Dendritic cell treated with granulocyte-macrophage colony-stimulating factor and Interleukin-4, amounts not matched to agents 40 ng/mL and 50 ng/mL, for 4 days (primary cell): ENCODE results near the gene M1AP.

Experiments
- H3K27ac Mint-ChIP-seq: one replicate; pipeline ENCODE4 v1.8.0; 2022; ENCODE audit warnings: mild to moderate bottlenecking, mixed read lengths
- H3K27me3 Mint-ChIP-seq: one replicate; pipeline ENCODE4 v1.8.0; 2022; ENCODE audit warnings: mild to moderate bottlenecking, mixed read lengths
- H3K36me3 Mint-ChIP-seq: one replicate; pipeline ENCODE4 v1.8.0; 2022; ENCODE audit warnings: low read depth, mixed read lengths
- H3K4me1 Mint-ChIP-seq: one replicate; pipeline ENCODE4 v1.8.0; 2022; ENCODE audit warnings: low read depth, mixed read lengths
- H3K4me3 Mint-ChIP-seq: one replicate; pipeline ENCODE4 v1.8.0; 2022; ENCODE audit warnings: mild to moderate bottlenecking, moderate library complexity, mixed read lengths
- H3K9me3 Mint-ChIP-seq: one replicate; pipeline ENCODE4 v1.8.0; 2022; ENCODE audit warnings: mixed read lengths
- intact Hi-C: fragments of 100-400 bp; cut with micrococcal nuclease; formaldehyde crosslinking; loops from one replicate; pipeline ENCODE4 v1.15.0; 2022

M1AP gene

GRCh38 chr2:74597410-74597809 is 50.7 kb downstream of the M1AP start:
- Mint-ChIP-seq H3K36me3 (no peaks in the 10 kb centered on the region), H3K27me3 (peaks cover 24% of the 10 kb centered on the region), H3K4me1 (peaks cover 3% of the 10 kb centered on the region), H3K9me3 (no peaks in the 10 kb centered on the region), H3K4me3 (no peak overlapping the region), H3K27ac (no peak overlapping the region)
- intact Hi-C loops = no loop called here

- Mint-ChIP-seq H3K9me3 (no peaks in the 10 kb centered on the region), H3K36me3 (no peaks in the 10 kb centered on the region), H3K4me3 (no peak overlapping the region), H3K27me3 (peaks cover 24% of the 10 kb centered on the region), H3K4me1 (no peaks in the 10 kb centered on the region), H3K27ac (no peak overlapping the region)
- intact Hi-C loops = no loop called here
These were observed 51.5 kb downstream of the M1AP start for GRCh38 chr2:74596584-74596983.

GRCh38 chr2:74593826-74594772 is 54.0 kb downstream of the M1AP start:
- H3K27me3 Mint-ChIP-seq = peaks cover 26% of the 10 kb centered on the region
- H3K4me1 Mint-ChIP-seq = peaks cover 5% of the 10 kb centered on the region
- H3K9me3 Mint-ChIP-seq = no peaks in the 10 kb centered on the region
- no peak overlapping the region for H3K4me3 Mint-ChIP-seq
- H3K36me3 Mint-ChIP-seq = no peaks in the 10 kb centered on the region
- intact Hi-C loops = no loop called here
- H3K27ac Mint-ChIP-seq = no peak overlapping the region

GRCh38 chr2:74588664-74589063 is 59.5 kb downstream of the M1AP start:
- H3K4me1 Mint-ChIP-seq = peaks cover 38% of the 10 kb centered on the region
- H3K4me3 Mint-ChIP-seq = no peak overlapping the region
- no peaks in the 10 kb centered on the region for H3K9me3 Mint-ChIP-seq
- H3K36me3 Mint-ChIP-seq = no peaks in the 10 kb centered on the region
- H3K27ac Mint-ChIP-seq = no peak overlapping the region
- H3K27me3 Mint-ChIP-seq = peaks cover 8% of the 10 kb centered on the region
- intact Hi-C loops = loop anchor here (5.0 kb wide), 2 partner anchors 56 to 336 kb away; no protein-coding TSS in a partner anchor

GRCh38 chr2:74587664-74588277 is 60.4 kb downstream of the M1AP start:
- no peaks in the 10 kb centered on the region for H3K36me3 Mint-ChIP-seq

GRCh38 chr2:74585406-74586185 is 62.5 kb downstream of the M1AP start:
- H3K4me1 Mint-ChIP-seq = peaks cover 44% of the 10 kb centered on the region
- H3K27ac Mint-ChIP-seq = peak overlapping the region; percentile 41
- H3K27me3 Mint-ChIP-seq = no peaks in the 10 kb centered on the region
- H3K9me3 Mint-ChIP-seq = no peaks in the 10 kb centered on the region
- peak overlapping the region; percentile 18 for H3K4me3 Mint-ChIP-seq
- H3K36me3 Mint-ChIP-seq = no peaks in the 10 kb centered on the region
- intact Hi-C loops = loop anchor here (2.0 to 5.0 kb wide), 3 partner anchors 37 to 333 kb away; no protein-coding TSS in a partner anchor

More at GRCh38 chr2:74587664-74588277, 60.4 kb downstream of the M1AP start:
- Mint-ChIP-seq H3K27me3 (peaks cover 2% of the 10 kb centered on the region), H3K9me3 (no peaks in the 10 kb centered on the region), H3K4me1 (peaks cover 44% of the 10 kb centered on the region), H3K4me3 (no peak overlapping the region), H3K27ac (no peak overlapping the region)
- intact Hi-C loops = loop anchor here (1.0 to 5.0 kb wide), 4 partner anchors 39 to 335 kb away; partner anchors contain the start of gene TTC31

GRCh38 chr2:74584088-74584645 is 64.0 kb downstream of the M1AP start:
- Mint-ChIP-seq H3K27ac (peak overlapping the region; percentile 74), H3K36me3 (no peaks in the 10 kb centered on the region), H3K9me3 (no peaks in the 10 kb centered on the region), H3K4me3 (no peak overlapping the region), H3K4me1 (peaks cover 41% of the 10 kb centered on the region), H3K27me3 (no peaks in the 10 kb centered on the region)
- intact Hi-C loops = no loop called here

- peaks cover 43% of the 10 kb centered on the region for H3K4me1 Mint-ChIP-seq
- H3K27me3 Mint-ChIP-seq = no peaks in the 10 kb centered on the region
- no peak overlapping the region for H3K4me3 Mint-ChIP-seq
- intact Hi-C loops = no loop called here
- no peaks in the 10 kb centered on the region for H3K9me3 Mint-ChIP-seq
- H3K27ac Mint-ChIP-seq = peak overlapping the region; percentile 74
- no peaks in the 10 kb centered on the region for H3K36me3 Mint-ChIP-seq
These were observed 64.6 kb downstream of the M1AP start for GRCh38 chr2:74583504-74583903.

GRCh38 chr2:74582184-74582583 is 65.9 kb downstream of the M1AP start:
- intact Hi-C loops = no loop called here
- no peak overlapping the region for H3K27ac Mint-ChIP-seq
- H3K27me3 Mint-ChIP-seq = no peaks in the 10 kb centered on the region
- H3K9me3 Mint-ChIP-seq = no peaks in the 10 kb centered on the region
- H3K4me1 Mint-ChIP-seq = peaks cover 48% of the 10 kb centered on the region
- H3K36me3 Mint-ChIP-seq = no peaks in the 10 kb centered on the region
- H3K4me3 Mint-ChIP-seq = no peak overlapping the region

- Mint-ChIP-seq H3K4me3 (no peak overlapping the region), H3K36me3 (no peaks in the 10 kb centered on the region), H3K4me1 (peaks cover 54% of the 10 kb centered on the region), H3K9me3 (no peaks in the 10 kb centered on the region), H3K27me3 (no peaks in the 10 kb centered on the region), H3K27ac (no peak overlapping the region)
- intact Hi-C loops = no loop called here
These were observed 66.7 kb downstream of the M1AP start for GRCh38 chr2:74581463-74581862.

GRCh38 chr2:74578408-74578807 is 69.7 kb downstream of the M1AP start:
- intact Hi-C loops = no loop called here
- peaks cover 59% of the 10 kb centered on the region for H3K4me1 Mint-ChIP-seq
- no peaks in the 10 kb centered on the region for H3K36me3 Mint-ChIP-seq
- H3K4me3 Mint-ChIP-seq = no peak overlapping the region
- H3K27ac Mint-ChIP-seq = peak overlapping the region; percentile 90
- H3K27me3 Mint-ChIP-seq = no peaks in the 10 kb centered on the region
- no peaks in the 10 kb centered on the region for H3K9me3 Mint-ChIP-seq

- H3K4me3 Mint-ChIP-seq = peak overlapping the region; percentile 17
- H3K36me3 Mint-ChIP-seq = no peaks in the 10 kb centered on the region
- H3K4me1 Mint-ChIP-seq = peaks cover 57% of the 10 kb centered on the region
- H3K27me3 Mint-ChIP-seq = no peaks in the 10 kb centered on the region
- H3K27ac Mint-ChIP-seq = peak overlapping the region; percentile 90
- no peaks in the 10 kb centered on the region for H3K9me3 Mint-ChIP-seq
- intact Hi-C loops = no loop called here
These were observed 70.7 kb downstream of the M1AP start for GRCh38 chr2:74577448-74577847.

- Mint-ChIP-seq H3K27me3 (no peaks in the 10 kb centered on the region), H3K9me3 (no peaks in the 10 kb centered on the region), H3K36me3 (no peaks in the 10 kb centered on the region), H3K4me1 (peaks cover 57% of the 10 kb centered on the region), H3K27ac (peak overlapping the region; percentile 90), H3K4me3 (peak overlapping the region; percentile 25)
- intact Hi-C loops = no loop called here
These were observed 71.3 kb downstream of the M1AP start for GRCh38 chr2:74576863-74577229.
